Measurements from ENCODE around the gene C6orf62.
"Not testable (repeated sequence)": the region's sequence is repeated elsewhere in the genome, so short reads cannot be mapped to it uniquely, and the experiment has no call there.

C6orf62 gene

DNA sequence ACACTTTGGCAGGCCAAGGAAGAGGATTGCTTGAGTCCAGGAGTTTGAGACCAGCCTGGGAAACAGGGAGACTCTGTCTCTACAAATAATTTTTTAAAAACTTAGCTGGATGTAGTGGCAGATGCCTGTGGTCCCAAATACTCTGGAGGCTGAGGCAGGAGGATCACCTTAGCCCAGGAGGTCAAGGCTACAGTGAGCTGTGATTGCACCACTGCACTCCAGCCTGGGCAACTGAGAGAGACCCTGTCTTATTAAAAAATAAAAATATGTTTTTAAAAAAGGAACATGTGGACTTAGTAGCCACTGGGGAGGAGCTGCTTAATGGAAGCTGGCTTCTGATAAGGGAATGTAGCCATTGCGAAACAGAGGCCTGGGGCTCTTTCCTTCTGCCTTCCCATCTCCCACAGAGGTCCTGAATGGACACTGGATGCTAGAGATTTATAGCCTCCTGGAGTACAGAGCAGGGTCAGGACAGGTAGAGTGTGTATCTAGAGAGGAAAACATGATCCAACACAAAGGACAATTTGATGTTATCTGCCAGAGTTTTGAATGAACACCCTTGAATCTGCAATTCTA is 34.1 kb upstream of the C6orf62 start:
- in situ Hi-C loops (cut with HindIII; ENCODE audit: low sequenced_read_pairs) = no loop called here
- H3K4me3 ChIP-seq (ENCODE audit: low read depth, low read length) = no peak overlapping the region
- TF ChIP-seq, protein P1, sequence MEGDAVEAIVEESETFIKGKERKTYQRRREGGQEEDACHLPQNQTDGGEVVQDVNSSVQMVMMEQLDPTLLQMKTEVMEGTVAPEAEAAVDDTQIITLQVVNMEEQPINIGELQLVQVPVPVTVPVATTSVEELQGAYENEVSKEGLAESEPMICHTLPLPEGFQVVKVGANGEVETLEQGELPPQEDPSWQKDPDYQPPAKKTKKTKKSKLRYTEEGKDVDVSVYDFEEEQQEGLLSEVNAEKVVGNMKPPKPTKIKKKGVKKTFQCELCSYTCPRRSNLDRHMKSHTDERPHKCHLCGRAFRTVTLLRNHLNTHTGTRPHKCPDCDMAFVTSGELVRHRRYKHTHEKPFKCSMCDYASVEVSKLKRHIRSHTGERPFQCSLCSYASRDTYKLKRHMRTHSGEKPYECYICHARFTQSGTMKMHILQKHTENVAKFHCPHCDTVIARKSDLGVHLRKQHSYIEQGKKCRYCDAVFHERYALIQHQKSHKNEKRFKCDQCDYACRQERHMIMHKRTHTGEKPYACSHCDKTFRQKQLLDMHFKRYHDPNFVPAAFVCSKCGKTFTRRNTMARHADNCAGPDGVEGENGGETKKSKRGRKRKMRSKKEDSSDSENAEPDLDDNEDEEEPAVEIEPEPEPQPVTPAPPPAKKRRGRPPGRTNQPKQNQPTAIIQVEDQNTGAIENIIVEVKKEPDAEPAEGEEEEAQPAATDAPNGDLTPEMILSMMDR (IDR thresholded peaks at IDR 0.05; ENCODE audit: low read depth, low read length) = no peak
- DNase-seq (ENCODE audit: low read depth, low spot score) = no peak

DNA sequence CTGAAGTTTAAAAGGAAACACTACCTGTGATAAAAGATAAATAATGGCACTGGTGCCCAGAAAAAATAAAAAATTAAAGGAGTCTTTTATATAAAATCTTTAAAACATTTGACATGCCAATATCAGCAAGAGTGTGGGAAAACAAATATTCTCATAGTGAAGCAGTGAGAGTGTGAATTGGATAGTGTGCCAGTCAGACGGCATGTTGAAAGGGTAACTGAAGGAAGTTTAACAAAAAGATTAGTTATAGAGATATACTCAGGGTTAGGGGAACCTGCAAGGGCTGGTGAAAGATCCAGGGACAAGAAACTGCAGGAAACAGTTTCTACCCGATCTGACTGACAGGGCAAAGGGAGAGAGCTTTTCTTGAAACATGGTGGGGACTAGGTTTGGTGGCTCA is 33.5 kb upstream of the C6orf62 start:
- TF ChIP-seq, protein P1 (IDR thresholded peaks at IDR 0.05; ENCODE audit: low read depth, low read length) = no peak
- DNase-seq (ENCODE audit: low read depth, low spot score) = no peak
- no peak overlapping the region for H3K4me3 ChIP-seq (ENCODE audit: low read depth, low read length)
- in situ Hi-C loops (cut with HindIII; ENCODE audit: low sequenced_read_pairs) = no loop called here

DNA sequence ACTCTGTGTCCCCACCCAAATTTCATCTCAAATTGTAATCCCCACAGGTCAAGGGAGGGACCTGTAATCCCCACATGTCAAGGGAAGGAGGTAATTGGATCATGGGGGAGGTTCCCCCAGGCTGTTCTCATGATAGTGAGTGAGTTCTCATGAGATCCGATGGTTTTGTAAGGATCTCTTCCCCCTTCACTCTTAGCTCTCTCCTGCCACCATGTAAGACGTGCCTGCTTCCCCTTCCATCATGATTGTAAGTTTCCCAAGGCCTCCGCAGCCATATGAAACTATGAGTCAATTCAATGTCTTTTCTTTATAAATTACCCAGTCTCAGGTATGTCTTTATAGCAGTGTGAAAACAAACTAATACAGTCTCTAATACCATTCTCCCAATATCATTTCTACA is 31.9 kb upstream of the C6orf62 start:
- DNase-seq (ENCODE audit: low read depth, low spot score); H3K4me3 ChIP-seq (ENCODE audit: low read depth, low read length); in situ Hi-C loops (cut with HindIII; ENCODE audit: low sequenced_read_pairs): not testable (repeated sequence)

DNA sequence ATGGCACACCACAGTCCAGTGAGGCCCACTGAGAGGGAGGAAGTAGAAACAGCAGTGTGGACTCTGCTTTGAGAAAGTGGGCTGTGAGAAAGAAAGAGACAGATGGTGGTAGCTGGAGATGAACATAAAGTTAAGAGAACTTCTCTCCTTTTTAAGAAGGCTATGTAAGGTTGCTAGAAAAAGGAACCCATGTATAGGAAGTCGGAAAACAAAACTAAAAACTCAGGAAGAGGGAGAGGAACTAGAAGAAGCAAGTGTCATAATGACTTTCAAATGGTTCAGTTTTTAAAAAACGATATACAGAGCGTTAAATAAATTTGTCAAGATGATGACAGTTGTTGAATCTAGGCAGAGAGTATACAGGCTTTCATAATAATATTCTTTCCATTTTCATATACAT is 30.3 kb upstream of the C6orf62 start:
- TF ChIP-seq, protein P1 (IDR thresholded peaks at IDR 0.05; ENCODE audit: low read depth, low read length) = no peak
- DNase-seq (ENCODE audit: low read depth, low spot score) = no peak
- in situ Hi-C loops (cut with HindIII; ENCODE audit: low sequenced_read_pairs) = no loop called here
- H3K4me3 ChIP-seq (ENCODE audit: low read depth, low read length) = no peak overlapping the region

DNA sequence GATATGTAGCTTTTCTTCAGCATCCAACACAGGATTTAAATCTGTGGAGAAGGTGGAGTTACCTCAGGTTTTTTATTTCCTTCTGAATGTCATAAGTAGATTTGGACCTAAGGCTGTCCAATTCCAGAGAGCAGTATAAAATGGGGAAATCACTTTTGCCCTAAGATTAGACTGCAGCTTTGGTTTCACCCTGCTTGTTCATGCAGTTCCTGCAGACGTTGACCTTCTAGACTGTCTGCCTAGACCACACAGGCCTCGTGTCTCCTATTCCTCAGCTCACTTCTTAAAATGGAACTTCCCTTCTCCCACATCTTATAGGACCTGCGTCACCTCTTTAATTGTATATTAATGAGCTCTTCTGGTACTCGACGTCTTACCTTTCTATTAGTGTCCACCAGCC is 26.0 kb upstream of the C6orf62 start:
- DNase-seq (ENCODE audit: low read depth, low spot score) = no peak
- in situ Hi-C loops (cut with HindIII; ENCODE audit: low sequenced_read_pairs) = no loop called here
- TF ChIP-seq, protein P1 (IDR thresholded peaks at IDR 0.05; ENCODE audit: low read depth, low read length) = no peak
- no peak overlapping the region for H3K4me3 ChIP-seq (ENCODE audit: low read depth, low read length)

DNA sequence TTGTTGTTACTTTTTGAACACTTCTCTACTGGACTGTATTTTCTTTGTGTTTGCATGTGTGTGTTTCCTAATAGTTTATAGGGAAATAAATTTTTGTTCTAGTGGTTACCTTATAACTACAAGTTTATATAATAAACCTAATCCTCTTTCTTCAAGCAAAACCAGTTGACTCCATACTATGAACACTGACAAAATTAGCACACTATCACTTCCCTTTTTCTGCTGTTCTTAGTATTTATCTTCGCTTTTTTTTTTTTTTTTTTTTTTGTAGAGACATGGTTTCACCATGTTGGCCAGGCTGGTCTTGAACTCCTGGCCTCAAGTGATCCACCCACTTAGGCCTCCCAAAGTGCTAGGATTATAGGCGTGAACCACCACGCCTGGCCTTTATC is 25.0 kb upstream of the C6orf62 start:
- DNase-seq (ENCODE audit: low read depth, low spot score) = no peak
- no peak overlapping the region for H3K4me3 ChIP-seq (ENCODE audit: low read depth, low read length)
- TF ChIP-seq, protein P1 (IDR thresholded peaks at IDR 0.05; ENCODE audit: low read depth, low read length) = no peak
- in situ Hi-C loops (cut with HindIII; ENCODE audit: low sequenced_read_pairs) = no loop called here

DNA sequence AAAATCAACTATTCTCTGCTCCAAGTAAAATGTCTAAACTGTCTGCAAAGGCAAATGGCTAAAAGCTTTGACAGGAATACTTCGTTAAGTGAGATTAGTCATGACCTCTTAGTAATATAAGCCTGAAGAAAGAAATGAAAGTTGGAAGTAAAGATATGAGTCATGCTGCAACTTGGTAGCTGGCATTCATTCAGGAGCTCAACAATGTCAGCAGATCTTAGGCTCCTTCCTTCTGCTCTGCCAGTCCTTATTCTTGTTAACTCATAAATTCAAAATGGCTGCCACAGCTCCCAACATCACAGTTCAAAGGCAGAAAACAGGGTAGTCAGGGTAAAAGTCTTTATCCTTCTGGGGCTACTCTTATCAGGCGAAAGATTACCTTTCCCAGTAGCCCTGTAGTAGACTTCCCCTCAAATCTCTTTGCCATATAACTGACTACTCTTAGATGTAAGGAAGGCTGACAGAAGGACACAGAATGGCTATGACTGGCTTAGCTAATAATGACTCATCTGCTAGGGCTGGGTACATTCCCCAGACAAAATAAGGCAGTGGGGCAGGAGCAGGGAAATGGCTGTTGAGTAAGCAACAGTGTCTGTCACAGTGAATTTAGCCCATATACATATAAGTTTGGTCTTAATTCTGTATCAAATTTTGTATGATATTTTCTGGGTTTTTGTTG is 24.4 kb upstream of the C6orf62 start:
- in situ Hi-C loops (cut with HindIII; ENCODE audit: low sequenced_read_pairs) = no loop called here
- no peak overlapping the region for H3K4me3 ChIP-seq (ENCODE audit: low read depth, low read length)
- DNase-seq (ENCODE audit: low read depth, low spot score) = peak; percentile 96
- TF ChIP-seq, protein P1 (IDR thresholded peaks at IDR 0.05; ENCODE audit: low read depth, low read length) = no peak

Measured in astrocyte of the spinal cord (primary cell).